ENCODE data around the gene DHX9.

DNA sequence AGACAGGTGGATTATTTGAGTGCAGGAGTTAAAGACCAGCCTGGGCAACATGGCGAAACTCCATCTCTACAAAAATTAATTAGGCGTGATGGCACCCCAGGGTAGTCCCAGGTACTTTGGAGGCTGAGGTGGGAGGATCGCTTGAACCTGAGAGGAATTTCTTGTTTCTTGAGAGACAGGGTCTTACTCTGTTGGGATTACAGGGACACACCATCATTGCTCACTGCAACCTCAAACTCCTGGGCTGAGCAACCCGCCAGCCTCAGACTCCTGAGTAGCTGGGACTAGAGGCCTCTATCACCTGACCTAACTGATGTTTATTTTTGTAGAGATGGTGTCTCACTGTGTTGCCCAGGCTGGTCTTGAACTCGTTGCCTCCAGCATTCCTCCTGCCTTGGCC is 24.8 kb downstream of the DHX9 start:
- no peak for TF ChIP-seq GATA2 (IDR thresholded peaks at IDR 0.05; ENCODE audit: low read depth, low read length)
- TF ChIP-seq GATA3 (IDR thresholded peaks at IDR 0.05; ENCODE audit: low read depth, low read length), result no peak

Measured in SH-SY5Y (cell line).